ENCODE measurements around the gene OR5K1. TPM values are rescaled to one million over a fixed set of nuclear protein-coding genes. Genes with fewer than 3 reads are reported as not detected.

The OR5K1 gene
- total RNA-seq, 4 donors from 2014 or later: not detected

GRCh38 chr3:98512576-98512975, 49.6 kb downstream of the OR5K1 start:
- peaks cover 0 to 37% (median 5%) of the 10 kb centered on the region in 3 donors for H3K4me1 ChIP-seq
- H3K27ac ChIP-seq: peak overlapping the region in 2 of 4 donors; percentile 54 to 75
- TF ChIP-seq POLR2A (IDR thresholded peaks at IDR 0.05): no peak
- no peak for TF ChIP-seq CTCF (IDR thresholded peaks at IDR 0.05)
- no peak for DNase-seq
- no peak overlapping the region for H3K4me3 ChIP-seq
- H3K36me3 ChIP-seq: peaks cover 0 to 54% (median 7%) of the 10 kb centered on the region in 3 donors
- WGBS, 2 donors: 59 to 60% methylated on average over 4 of the region's 4 CpGs
- intact Hi-C loops (cut with DNase I): no loop called here
- no peaks in the 10 kb centered on the region for H3K9me3 ChIP-seq
- no peaks in the 10 kb centered on the region for H3K27me3 ChIP-seq

- no peak for DNase-seq
- Histone ChIP-seq H3K9me3 (no peaks in the 10 kb centered on the region), H3K4me1 (peaks cover 0 to 42% (median 5%) of the 10 kb centered on the region in 3 donors), H3K27ac (peak overlapping the region; percentile 16 to 75 (median 44)), H3K27me3 (no peaks in the 10 kb centered on the region), H3K4me3 (no peak overlapping the region), H3K36me3 (peaks cover 0 to 59% (median 7%) of the 10 kb centered on the region in 3 donors)
- WGBS, 2 donors: 27 to 45% methylated on average over 3 to 4 of the region's 4 CpGs
- intact Hi-C loops (cut with DNase I): no loop called here
- TF ChIP-seq CTCF (IDR thresholded peaks at IDR 0.05) (no peak), POLR2A (IDR thresholded peaks at IDR 0.05) (no peak)
These were observed 50.1 kb downstream of the OR5K1 start for GRCh38 chr3:98513091-98513511.

GRCh38 chr3:98513736-98514135, 50.7 kb downstream of the OR5K1 start:
- TF ChIP-seq POLR2A (IDR thresholded peaks at IDR 0.05) (no peak), CTCF (IDR thresholded peaks at IDR 0.05) (no peak)
- Histone ChIP-seq H3K4me3 (no peak overlapping the region), H3K9me3 (no peaks in the 10 kb centered on the region), H3K36me3 (peaks cover 0 to 66% (median 7%) of the 10 kb centered on the region in 3 donors), H3K4me1 (peaks cover 0 to 49% (median 6%) of the 10 kb centered on the region in 3 donors), H3K27ac (peak overlapping the region; percentile 16 to 75 (median 44)), H3K27me3 (no peaks in the 10 kb centered on the region)
- DNase-seq: no peak
- intact Hi-C loops (cut with DNase I): no loop called here
- 93 to 98% methylated on average over 3 of the region's 3 CpGs for WGBS, 2 donors

- 90% methylated on average over 1 of the region's 1 CpG for WGBS, 2 donors
- Histone ChIP-seq H3K27ac (peak overlapping the region in 2 of 4 donors; percentile 23 to 56), H3K9me3 (no peaks in the 10 kb centered on the region), H3K36me3 (peaks cover 0 to 78% (median 7%) of the 10 kb centered on the region in 3 donors), H3K4me3 (no peak overlapping the region), H3K4me1 (peaks cover 6 to 61% (median 11%) of the 10 kb centered on the region in 3 donors), H3K27me3 (no peaks in the 10 kb centered on the region)
- no peak for DNase-seq
- TF ChIP-seq CTCF (IDR thresholded peaks at IDR 0.05) (no peak), POLR2A (IDR thresholded peaks at IDR 0.05) (no peak)
- intact Hi-C loops (cut with DNase I): no loop called here
These were observed 51.9 kb downstream of the OR5K1 start for GRCh38 chr3:98514948-98515347.

- H3K4me3 ChIP-seq: no peak overlapping the region
- no peak for TF ChIP-seq CTCF (IDR thresholded peaks at IDR 0.05)
- no peak for TF ChIP-seq POLR2A (IDR thresholded peaks at IDR 0.05)
- peaks cover 0 to 73% (median 7%) of the 10 kb centered on the region in 3 donors for H3K36me3 ChIP-seq
- H3K27ac ChIP-seq: peak overlapping the region in 2 of 4 donors; percentile 0 to 27
- H3K4me1 ChIP-seq: peaks cover 13 to 65% (median 15%) of the 10 kb centered on the region in 3 donors
- 93 to 96% methylated on average over 2 of the region's 2 CpGs for WGBS, 2 donors
- no peaks in the 10 kb centered on the region for H3K9me3 ChIP-seq
- intact Hi-C loops (cut with DNase I): no loop called here
- no peaks in the 10 kb centered on the region for H3K27me3 ChIP-seq
- no peak for DNase-seq
These were observed 55.8 kb downstream of the OR5K1 start for GRCh38 chr3:98518816-98519215.
